ENCODE results near the gene APLP2. TPM values are rescaled to one million over a fixed set of nuclear protein-coding genes. Genes with fewer than 3 reads are reported as not detected.
"Not testable (repeated sequence)": the region's sequence is repeated elsewhere in the genome, so short reads cannot be mapped to it uniquely, and the experiment has no call there.

APLP2 gene
- total RNA-seq, 8 experiments from 2014 or later: 125 to 1,363 (median 350) TPM

- in situ Hi-C loops (cut with MboI; ENCODE audit: low pct_unique_long_range_greater_than_20kb in 2 of 9, low sequenced_read_pairs in 9 of 9, unreplicated experiment in 9 of 9): no loop called here
- no peak overlapping the region for H3K4me3 ChIP-seq
- H3K4me1 ChIP-seq (replicated peaks in 1 of 2): peaks cover 0 to 7% of the 10 kb centered on the region in 2 donors
- 89 to 100% (median 95%) methylated on average over 2 to 6 of the region's 6 CpGs; no CpG with 5 or more reads in 1 of the 10 experiments for WGBS, 10 experiments
- H3K27ac ChIP-seq: no peak overlapping the region
- no peak for ATAC-seq (replicated peaks in 6 of 8)
Measured at GRCh38 chr11:130085671-130086290, 16.1 kb downstream of the APLP2 start.

GRCh38 chr11:130086669-130087068 is 17.0 kb downstream of the APLP2 start:
- no peak for ATAC-seq (replicated peaks in 6 of 8)
- 61 to 100% (median 100%) methylated on average over 1 to 2 of the region's 2 CpGs; no CpG with 5 or more reads in 1 of the 10 experiments for WGBS, 10 experiments
- peaks cover 0 to 7% of the 10 kb centered on the region in 2 donors for H3K4me1 ChIP-seq (replicated peaks in 1 of 2)
- H3K4me3 ChIP-seq: no peak overlapping the region
- H3K27ac ChIP-seq: no peak overlapping the region
- in situ Hi-C loops (cut with MboI; ENCODE audit: low pct_unique_long_range_greater_than_20kb in 2 of 9, low sequenced_read_pairs in 9 of 9, unreplicated experiment in 9 of 9): no loop called here

GRCh38 chr11:130087294-130087926 is 17.7 kb downstream of the APLP2 start:
- no peak overlapping the region for H3K4me3 ChIP-seq
- in situ Hi-C loops (cut with MboI; ENCODE audit: low pct_unique_long_range_greater_than_20kb in 2 of 9, low sequenced_read_pairs in 9 of 9, unreplicated experiment in 9 of 9): no loop called here
- no peak for ATAC-seq (replicated peaks in 6 of 8)
- no peak overlapping the region for H3K27ac ChIP-seq
- 73 to 100% (median 93%) methylated on average over 1 to 7 of the region's 7 CpGs for WGBS, 10 experiments
- H3K4me1 ChIP-seq (replicated peaks in 1 of 2): peaks cover 0 to 7% of the 10 kb centered on the region in 2 donors

GRCh38 chr11:130088217-130088616 is 18.5 kb downstream of the APLP2 start:
- peaks cover 0 to 7% of the 10 kb centered on the region in 2 donors for H3K4me1 ChIP-seq (replicated peaks in 1 of 2)
- in situ Hi-C loops (cut with MboI; ENCODE audit: low pct_unique_long_range_greater_than_20kb in 2 of 9, low sequenced_read_pairs in 9 of 9, unreplicated experiment in 9 of 9): no loop called here
- H3K27ac ChIP-seq: no peak overlapping the region
- H3K4me3 ChIP-seq: no peak overlapping the region
- WGBS, 10 experiments: 20 to 100% (median 86%) methylated on average over 1 to 2 of the region's 2 CpGs
- peak in 3 of 8 experiments; percentile 49 to 54 (median 51) for ATAC-seq (replicated peaks in 6 of 8)

GRCh38 chr11:130088919-130089673 is 19.4 kb downstream of the APLP2 start:
- Histone ChIP-seq H3K27ac (no peak overlapping the region), H3K4me3 (no peak overlapping the region), H3K4me1 (replicated peaks in 1 of 2) (peaks cover 0 to 7% of the 10 kb centered on the region in 2 donors)
- 61 to 100% (median 78%) methylated on average over 1 to 9 of the region's 9 CpGs for WGBS, 10 experiments
- peak in 4 of 8 experiments; percentile 20 to 43 (median 34) for ATAC-seq (replicated peaks in 6 of 8)
- in situ Hi-C loops (cut with MboI; ENCODE audit: low pct_unique_long_range_greater_than_20kb in 2 of 9, low sequenced_read_pairs in 9 of 9, unreplicated experiment in 9 of 9): no loop called here

- ATAC-seq (replicated peaks in 6 of 8): peak in 3 of 8 experiments; percentile 53 to 89 (median 87)
- H3K4me3 ChIP-seq: no peak overlapping the region
Measured at GRCh38 chr11:130089674-130090073, 20.0 kb downstream of the APLP2 start.

GRCh38 chr11:130090517-130090916 is 20.8 kb downstream of the APLP2 start:
- no CpG with 5 or more reads among the region's 16 CpGs for WGBS, 10 experiments
- H3K4me3 ChIP-seq; ATAC-seq (replicated peaks in 6 of 8); H3K27ac ChIP-seq; in situ Hi-C loops (cut with MboI; ENCODE audit: low pct_unique_long_range_greater_than_20kb in 2 of 9, low sequenced_read_pairs in 9 of 9, unreplicated experiment in 9 of 9); H3K4me1 ChIP-seq (replicated peaks in 1 of 2): not testable (repeated sequence)

More at GRCh38 chr11:130089674-130090073, 20.0 kb downstream of the APLP2 start:
- Histone ChIP-seq H3K4me1 (replicated peaks in 1 of 2) (peaks cover 0 to 7% of the 10 kb centered on the region in 2 donors), H3K27ac (no peak overlapping the region)
- in situ Hi-C loops (cut with MboI; ENCODE audit: low pct_unique_long_range_greater_than_20kb in 2 of 9, low sequenced_read_pairs in 9 of 9, unreplicated experiment in 9 of 9): no loop called here
- 90 to 100% (median 97%) methylated on average over 1 to 5 of the region's 5 CpGs; no CpG with 5 or more reads in 4 of the 10 experiments for WGBS, 10 experiments

GRCh38 chr11:130091169-130091568 is 21.5 kb downstream of the APLP2 start:
- WGBS, 10 experiments: no CpG with 5 or more reads among the region's 36 CpGs

GRCh38 chr11:130092661-130093060 is 23.0 kb downstream of the APLP2 start:
- WGBS, 10 experiments: 100% methylated on average over 1 to 2 of the region's 4 CpGs; no CpG with 5 or more reads in 6 of the 10 experiments
- in situ Hi-C loops (cut with MboI; ENCODE audit: low pct_unique_long_range_greater_than_20kb in 2 of 9, low sequenced_read_pairs in 9 of 9, unreplicated experiment in 9 of 9): no loop called here
- Histone ChIP-seq H3K4me1 (replicated peaks in 1 of 2) (peaks cover 0 to 7% of the 10 kb centered on the region in 2 donors), H3K27ac (no peak overlapping the region), H3K4me3 (no peak overlapping the region)
- no peak for ATAC-seq (replicated peaks in 6 of 8)

More at GRCh38 chr11:130091169-130091568, 21.5 kb downstream of the APLP2 start:
- in situ Hi-C loops (cut with MboI; ENCODE audit: low pct_unique_long_range_greater_than_20kb in 2 of 9, low sequenced_read_pairs in 9 of 9, unreplicated experiment in 9 of 9); H3K4me1 ChIP-seq (replicated peaks in 1 of 2); ATAC-seq (replicated peaks in 6 of 8); H3K27ac ChIP-seq; H3K4me3 ChIP-seq: not testable (repeated sequence)

GRCh38 chr11:130094614-130095013 is 24.9 kb downstream of the APLP2 start:
- 60 to 100% (median 93%) methylated on average over 2 to 4 of the region's 4 CpGs; no CpG with 5 or more reads in 2 of the 10 experiments for WGBS, 10 experiments
- peaks cover 0 to 2% of the 10 kb centered on the region in 2 donors for H3K4me1 ChIP-seq (replicated peaks in 1 of 2)
- H3K27ac ChIP-seq: no peak overlapping the region
- ATAC-seq (replicated peaks in 6 of 8): no peak
- in situ Hi-C loops (cut with MboI; ENCODE audit: low pct_unique_long_range_greater_than_20kb in 2 of 9, low sequenced_read_pairs in 9 of 9, unreplicated experiment in 9 of 9): no loop called here
- H3K4me3 ChIP-seq: no peak overlapping the region

- H3K4me1 ChIP-seq (replicated peaks in 1 of 2): peaks cover 0 to 2% of the 10 kb centered on the region in 2 donors
- no peak overlapping the region for H3K4me3 ChIP-seq
- 20 to 100% (median 80%) methylated on average over 1 of the region's 1 CpG; no CpG with 5 or more reads in 3 of the 10 experiments for WGBS, 10 experiments
- H3K27ac ChIP-seq: no peak overlapping the region
- in situ Hi-C loops (cut with MboI; ENCODE audit: low pct_unique_long_range_greater_than_20kb in 2 of 9, low sequenced_read_pairs in 9 of 9, unreplicated experiment in 9 of 9): no loop called here
- ATAC-seq (replicated peaks in 6 of 8): peak in 1 of 8 experiments; percentile 8
Measured at GRCh38 chr11:130095326-130095725, 25.6 kb downstream of the APLP2 start.

- ATAC-seq (replicated peaks in 6 of 8): peak in 1 of 8 experiments; percentile 11
- Histone ChIP-seq H3K4me1 (replicated peaks in 1 of 2) (peaks cover 0 to 2% of the 10 kb centered on the region in 2 donors), H3K4me3 (no peak overlapping the region), H3K27ac (no peak overlapping the region)
- in situ Hi-C loops (cut with MboI; ENCODE audit: low pct_unique_long_range_greater_than_20kb in 2 of 9, low sequenced_read_pairs in 9 of 9, unreplicated experiment in 9 of 9): no loop called here
- WGBS, 10 experiments: 67 to 100% (median 89%) methylated on average over 1 to 2 of the region's 2 CpGs; no CpG with 5 or more reads in 5 of the 10 experiments
Measured at GRCh38 chr11:130096042-130096441, 26.3 kb downstream of the APLP2 start.

GRCh38 chr11:130096823-130097222 is 27.1 kb downstream of the APLP2 start:
- in situ Hi-C loops (cut with MboI; ENCODE audit: low pct_unique_long_range_greater_than_20kb in 2 of 9, low sequenced_read_pairs in 9 of 9, unreplicated experiment in 9 of 9): no loop called here
- peaks cover 0 to 2% of the 10 kb centered on the region in 2 donors for H3K4me1 ChIP-seq (replicated peaks in 1 of 2)
- no peak overlapping the region for H3K4me3 ChIP-seq
- 80 to 100% (median 93%) methylated on average over 1 to 2 of the region's 2 CpGs; no CpG with 5 or more reads in 2 of the 10 experiments for WGBS, 10 experiments
- no peak for ATAC-seq (replicated peaks in 6 of 8)
- no peak overlapping the region for H3K27ac ChIP-seq
